NCI-H2171 treated with DMSO at 0.1 percent for 48 hours (cell line): ENCODE data around the gene DIAPH2.

Experiments
- DNase-seq: peaks from one replicate; lab custom pipeline; 2025; lab: John Stamatoyannopoulos, UW

The DIAPH2 gene

GRCh38 chrX:97057349-97057909 is 372.8 kb downstream of the DIAPH2 start:
- DNase-seq: peak; percentile 61

- no peak for DNase-seq
Measured at GRCh38 chrX:97060020-97060419, 375.4 kb downstream of the DIAPH2 start.

GRCh38 chrX:97065066-97065465 is 380.4 kb downstream of the DIAPH2 start:
- no peak for DNase-seq

GRCh38 chrX:97065973-97066372 is 381.3 kb downstream of the DIAPH2 start:
- no peak for DNase-seq

GRCh38 chrX:97066381-97066780 is 381.7 kb downstream of the DIAPH2 start:
- DNase-seq: no peak

- DNase-seq: no peak
Measured at GRCh38 chrX:97070346-97070745, 385.7 kb downstream of the DIAPH2 start.

GRCh38 chrX:97074400-97074799 is 389.8 kb downstream of the DIAPH2 start:
- DNase-seq: no peak

GRCh38 chrX:97089116-97089515 is 404.5 kb downstream of the DIAPH2 start:
- DNase-seq: no peak

GRCh38 chrX:97096385-97096784 is 411.7 kb downstream of the DIAPH2 start:
- peak; percentile 48 for DNase-seq

- DNase-seq: no peak
Measured at GRCh38 chrX:97102938-97103337, 418.3 kb downstream of the DIAPH2 start.

- no peak for DNase-seq
Measured at GRCh38 chrX:97109730-97110129, 425.1 kb downstream of the DIAPH2 start.

- no peak for DNase-seq
Measured at GRCh38 chrX:97117572-97117971, 432.9 kb downstream of the DIAPH2 start.

- DNase-seq: no peak
Measured at GRCh38 chrX:97119474-97120109, 434.9 kb downstream of the DIAPH2 start.

- DNase-seq: no peak
Measured at GRCh38 chrX:97123001-97123400, 438.4 kb downstream of the DIAPH2 start.

- DNase-seq: no peak
Measured at GRCh38 chrX:97126020-97126419, 441.4 kb downstream of the DIAPH2 start.

- DNase-seq: no peak
Measured at GRCh38 chrX:97132664-97133415, 448.2 kb downstream of the DIAPH2 start.

- DNase-seq: no peak
Measured at GRCh38 chrX:97145934-97146333, 461.3 kb downstream of the DIAPH2 start.

- DNase-seq: no peak
Measured at GRCh38 chrX:97155816-97156215, 471.2 kb downstream of the DIAPH2 start.

GRCh38 chrX:97158269-97158668 is 473.6 kb downstream of the DIAPH2 start:
- no peak for DNase-seq

- DNase-seq: no peak
Measured at GRCh38 chrX:97159916-97160800, 475.5 kb downstream of the DIAPH2 start.

- DNase-seq: no peak
Measured at GRCh38 chrX:97167333-97167732, 482.7 kb downstream of the DIAPH2 start.

GRCh38 chrX:97168646-97169045 is 484.0 kb downstream of the DIAPH2 start:
- no peak for DNase-seq
